ENCODE measurements around the gene AFAP1. TPM values are rescaled to one million over a fixed set of nuclear protein-coding genes. Genes with fewer than 3 reads are reported as not detected.

The AFAP1 gene
- polyA plus RNA-seq, 2 donors = 2.0 to 4.0 TPM

DNA sequence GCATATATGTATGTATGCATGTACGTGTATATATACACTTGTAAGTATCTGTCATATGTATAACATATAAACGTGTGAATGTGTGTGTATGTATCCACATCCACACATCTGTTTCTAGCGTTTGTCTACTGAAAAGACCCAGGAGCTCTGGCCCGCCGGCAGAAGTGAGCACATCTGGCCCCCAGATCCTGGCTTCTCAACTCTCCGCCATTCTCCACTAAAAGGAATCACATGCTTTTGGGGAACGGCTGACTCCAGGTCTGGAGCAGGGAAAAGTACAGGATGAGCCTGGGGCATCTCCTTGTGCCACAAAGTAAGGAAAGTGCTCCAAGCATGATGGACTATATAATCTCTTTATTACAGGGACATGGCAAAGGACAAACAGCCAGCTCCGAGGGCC, 143.7 kb downstream of the AFAP1 start:
- Histone ChIP-seq H3K9me3 (ENCODE audit: control insufficient read depth in 2 of 2, insufficient read depth in 1 of 2, low read depth in 1 of 2, low read length in 1 of 2) (no peaks in the 10 kb centered on the region), H3K36me3 (ENCODE audit: control insufficient read depth in 2 of 2, insufficient read depth in 2 of 2, low read length in 1 of 2) (peaks cover 3 to 10% of the 10 kb centered on the region in 2 donors), H3K27me3 (ENCODE audit: control insufficient read depth in 1 of 2, insufficient read depth in 2 of 2, low read length in 2 of 2) (no peaks in the 10 kb centered on the region), H3K4me3 (ENCODE audit: low read depth in 1 of 2, low read length in 2 of 2) (no peak overlapping the region), H3K27ac (ENCODE audit: low read depth in 2 of 2, low read length in 1 of 2) (no peak overlapping the region), H3K4me1 (ENCODE audit: control insufficient read depth in 2 of 2, insufficient read depth in 2 of 2, low read length in 1 of 2) (no peaks in the 10 kb centered on the region)
- WGBS, 2 donors = 86 to 87% methylated on average over 8 of the region's 8 CpGs

DNA sequence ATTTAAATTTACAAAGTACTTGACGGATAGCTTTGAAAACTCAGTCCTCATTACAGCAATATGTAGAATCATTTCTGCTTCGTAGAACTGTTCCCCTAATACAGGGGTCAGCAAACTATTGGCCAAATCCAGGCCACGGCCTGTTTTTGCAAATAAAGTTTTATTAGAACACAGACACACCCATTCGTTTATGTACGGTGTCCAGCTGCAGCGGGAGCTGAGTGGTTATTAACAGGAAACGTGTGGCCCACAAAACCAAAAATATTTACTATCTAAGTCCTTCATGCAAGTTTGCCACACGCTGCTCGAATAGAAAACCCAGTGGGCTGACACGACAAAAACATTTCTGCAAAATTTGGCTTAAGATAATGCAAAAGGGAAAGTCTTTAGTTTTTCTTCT, 146.5 kb downstream of the AFAP1 start:
- Histone ChIP-seq H3K27me3 (ENCODE audit: control insufficient read depth in 1 of 2, insufficient read depth in 2 of 2, low read length in 2 of 2) (no peaks in the 10 kb centered on the region), H3K9me3 (ENCODE audit: control insufficient read depth in 2 of 2, insufficient read depth in 1 of 2, low read depth in 1 of 2, low read length in 1 of 2) (no peaks in the 10 kb centered on the region), H3K36me3 (ENCODE audit: control insufficient read depth in 2 of 2, insufficient read depth in 2 of 2, low read length in 1 of 2) (peaks cover 0 to 2% of the 10 kb centered on the region in 2 donors), H3K27ac (ENCODE audit: low read depth in 2 of 2, low read length in 1 of 2) (no peak overlapping the region), H3K4me3 (ENCODE audit: low read depth in 1 of 2, low read length in 2 of 2) (no peak overlapping the region), H3K4me1 (ENCODE audit: control insufficient read depth in 2 of 2, insufficient read depth in 2 of 2, low read length in 1 of 2) (no peaks in the 10 kb centered on the region)
- WGBS, 2 donors = 81 to 85% methylated on average over 10 of the region's 10 CpGs

- no peaks in the 10 kb centered on the region for H3K27me3 ChIP-seq (ENCODE audit: control insufficient read depth in 1 of 2, insufficient read depth in 2 of 2, low read length in 2 of 2)
- H3K4me1 ChIP-seq (ENCODE audit: control insufficient read depth in 2 of 2, insufficient read depth in 2 of 2, low read length in 1 of 2) = no peaks in the 10 kb centered on the region
- peaks cover 0 to 2% of the 10 kb centered on the region in 2 donors for H3K36me3 ChIP-seq (ENCODE audit: control insufficient read depth in 2 of 2, insufficient read depth in 2 of 2, low read length in 1 of 2)
- no peaks in the 10 kb centered on the region for H3K9me3 ChIP-seq (ENCODE audit: control insufficient read depth in 2 of 2, insufficient read depth in 1 of 2, low read depth in 1 of 2, low read length in 1 of 2)
- no peak overlapping the region for H3K27ac ChIP-seq (ENCODE audit: low read depth in 2 of 2, low read length in 1 of 2)
- H3K4me3 ChIP-seq (ENCODE audit: low read depth in 1 of 2, low read length in 2 of 2) = no peak overlapping the region
- 76 to 84% methylated on average over 8 of the region's 8 CpGs for WGBS, 2 donors
Measured at GRCh38 chr4:7792616-7793015, 147.0 kb downstream of the AFAP1 start.

DNA sequence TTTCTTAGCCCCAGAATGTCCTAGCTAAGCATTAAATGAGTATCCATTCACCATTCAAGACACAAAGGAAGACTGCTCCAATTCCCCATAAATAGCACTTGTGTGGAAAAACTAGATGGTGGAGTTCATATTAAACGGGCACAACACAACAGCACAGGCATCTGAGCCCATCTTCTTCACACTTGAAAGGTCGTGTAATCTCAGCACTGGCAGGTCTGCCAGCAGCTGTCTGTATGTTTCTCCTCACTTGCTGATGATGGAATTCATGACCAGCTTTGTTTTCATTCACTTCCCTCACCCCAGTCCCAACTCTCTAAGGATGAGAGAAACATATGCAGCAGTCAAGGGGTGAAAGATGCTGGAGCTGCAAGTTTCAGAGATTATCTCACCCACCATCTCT, 148.7 kb downstream of the AFAP1 start:
- Histone ChIP-seq H3K4me1 (ENCODE audit: control insufficient read depth in 2 of 2, insufficient read depth in 2 of 2, low read length in 1 of 2) (no peaks in the 10 kb centered on the region), H3K27me3 (ENCODE audit: control insufficient read depth in 1 of 2, insufficient read depth in 2 of 2, low read length in 2 of 2) (no peaks in the 10 kb centered on the region), H3K36me3 (ENCODE audit: control insufficient read depth in 2 of 2, insufficient read depth in 2 of 2, low read length in 1 of 2) (peaks cover 0 to 2% of the 10 kb centered on the region in 2 donors), H3K27ac (ENCODE audit: low read depth in 2 of 2, low read length in 1 of 2) (no peak overlapping the region), H3K9me3 (ENCODE audit: control insufficient read depth in 2 of 2, insufficient read depth in 1 of 2, low read depth in 1 of 2, low read length in 1 of 2) (no peaks in the 10 kb centered on the region), H3K4me3 (ENCODE audit: low read depth in 1 of 2, low read length in 2 of 2) (no peak overlapping the region)
- 63 to 66% methylated on average over 2 of the region's 2 CpGs for WGBS, 2 donors

DNA sequence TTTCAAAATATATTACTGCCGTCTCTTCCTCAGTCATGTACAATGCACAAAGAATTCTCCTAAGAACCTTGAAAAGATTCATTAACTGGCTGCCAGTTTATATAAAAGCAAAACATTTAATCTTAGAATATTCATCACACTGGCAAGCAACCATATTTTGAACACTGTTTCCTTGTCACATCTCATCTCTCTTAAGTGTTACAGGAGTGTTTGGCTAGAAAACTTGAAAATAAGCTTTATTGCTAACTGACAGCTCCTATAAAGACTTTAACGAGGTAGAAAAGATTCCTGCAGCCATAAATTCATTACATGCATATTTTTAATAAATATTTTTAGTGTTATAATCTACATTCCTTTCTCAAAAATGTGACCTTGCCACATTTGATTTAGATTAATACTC, 149.6 kb downstream of the AFAP1 start:
- no peaks in the 10 kb centered on the region for H3K4me1 ChIP-seq (ENCODE audit: control insufficient read depth in 2 of 2, insufficient read depth in 2 of 2, low read length in 1 of 2)
- H3K27me3 ChIP-seq (ENCODE audit: control insufficient read depth in 1 of 2, insufficient read depth in 2 of 2, low read length in 2 of 2) = no peaks in the 10 kb centered on the region
- no peak overlapping the region for H3K4me3 ChIP-seq (ENCODE audit: low read depth in 1 of 2, low read length in 2 of 2)
- peaks cover 0 to 2% of the 10 kb centered on the region in 2 donors for H3K36me3 ChIP-seq (ENCODE audit: control insufficient read depth in 2 of 2, insufficient read depth in 2 of 2, low read length in 1 of 2)
- no peaks in the 10 kb centered on the region for H3K9me3 ChIP-seq (ENCODE audit: control insufficient read depth in 2 of 2, insufficient read depth in 1 of 2, low read depth in 1 of 2, low read length in 1 of 2)
- H3K27ac ChIP-seq (ENCODE audit: low read depth in 2 of 2, low read length in 1 of 2) = no peak overlapping the region
- 68 to 72% methylated on average over 2 of the region's 2 CpGs for WGBS, 2 donors

DNA sequence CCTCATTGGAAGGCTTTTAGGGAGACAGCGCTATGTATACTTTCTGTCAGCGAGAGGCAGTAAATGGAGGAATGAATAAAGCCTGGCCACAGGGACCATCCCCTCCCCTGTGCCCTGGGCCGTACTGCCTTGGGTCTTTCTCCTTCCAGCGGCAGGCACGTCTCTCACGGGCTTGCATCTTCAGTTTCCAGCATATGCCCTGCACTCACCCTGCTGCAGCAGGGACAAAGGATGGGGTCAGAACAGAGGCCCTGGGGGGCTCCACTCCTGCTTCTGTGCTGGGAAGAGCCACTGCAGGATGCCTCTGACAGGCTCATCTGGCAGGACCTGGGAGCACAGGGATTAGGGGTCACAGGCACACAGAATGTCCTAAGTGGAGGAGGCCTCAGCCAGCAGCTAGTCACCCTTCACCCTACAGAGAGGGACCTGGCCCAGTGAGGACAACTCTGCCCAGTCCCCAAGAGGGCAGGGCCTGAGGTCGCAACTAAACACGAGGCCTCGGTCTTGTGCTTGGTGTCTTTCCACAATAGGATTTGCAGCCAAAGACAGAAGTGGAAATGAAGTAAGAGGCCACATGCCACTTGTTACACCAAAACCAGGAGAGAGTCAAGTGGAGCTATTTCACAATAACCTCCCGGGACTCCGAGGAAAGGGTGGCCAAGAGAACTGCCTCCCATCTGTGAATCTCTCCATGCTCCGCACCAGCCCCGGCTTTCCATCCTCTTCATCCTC, 150.8 kb downstream of the AFAP1 start:
- Histone ChIP-seq H3K4me1 (ENCODE audit: control insufficient read depth in 2 of 2, insufficient read depth in 2 of 2, low read length in 1 of 2) (no peaks in the 10 kb centered on the region), H3K36me3 (ENCODE audit: control insufficient read depth in 2 of 2, insufficient read depth in 2 of 2, low read length in 1 of 2) (peaks cover 0 to 2% of the 10 kb centered on the region in 2 donors), H3K9me3 (ENCODE audit: control insufficient read depth in 2 of 2, insufficient read depth in 1 of 2, low read depth in 1 of 2, low read length in 1 of 2) (no peaks in the 10 kb centered on the region), H3K27me3 (ENCODE audit: control insufficient read depth in 1 of 2, insufficient read depth in 2 of 2, low read length in 2 of 2) (no peaks in the 10 kb centered on the region), H3K27ac (ENCODE audit: low read depth in 2 of 2, low read length in 1 of 2) (peak overlapping the region in 1 of 2 donors; percentile 27), H3K4me3 (ENCODE audit: low read depth in 1 of 2, low read length in 2 of 2) (no peak overlapping the region)
- 86 to 89% methylated on average over 12 to 13 of the region's 13 CpGs for WGBS, 2 donors

- 95% methylated on average over 17 of the region's 17 CpGs for WGBS, 2 donors
Measured at GRCh38 chr4:7788193-7788592, 151.5 kb downstream of the AFAP1 start.

GRCh38 chr4:7787681-7788141, 151.9 kb downstream of the AFAP1 start:
- Histone ChIP-seq H3K27me3 (ENCODE audit: control insufficient read depth in 1 of 2, insufficient read depth in 2 of 2, low read length in 2 of 2) (no peaks in the 10 kb centered on the region), H3K9me3 (ENCODE audit: control insufficient read depth in 2 of 2, insufficient read depth in 1 of 2, low read depth in 1 of 2, low read length in 1 of 2) (no peaks in the 10 kb centered on the region), H3K4me1 (ENCODE audit: control insufficient read depth in 2 of 2, insufficient read depth in 2 of 2, low read length in 1 of 2) (no peaks in the 10 kb centered on the region), H3K27ac (ENCODE audit: low read depth in 2 of 2, low read length in 1 of 2) (no peak overlapping the region), H3K4me3 (ENCODE audit: low read depth in 1 of 2, low read length in 2 of 2) (no peak overlapping the region), H3K36me3 (ENCODE audit: control insufficient read depth in 2 of 2, insufficient read depth in 2 of 2, low read length in 1 of 2) (peaks cover 0 to 2% of the 10 kb centered on the region in 2 donors)
- WGBS, 2 donors = 93 to 94% methylated on average over 29 to 30 of the region's 30 CpGs

More at GRCh38 chr4:7788193-7788592, 151.5 kb downstream of the AFAP1 start:
- Histone ChIP-seq H3K27ac (ENCODE audit: low read depth in 2 of 2, low read length in 1 of 2) (no peak overlapping the region), H3K9me3 (ENCODE audit: control insufficient read depth in 2 of 2, insufficient read depth in 1 of 2, low read depth in 1 of 2, low read length in 1 of 2) (no peaks in the 10 kb centered on the region), H3K4me3 (ENCODE audit: low read depth in 1 of 2, low read length in 2 of 2) (no peak overlapping the region), H3K4me1 (ENCODE audit: control insufficient read depth in 2 of 2, insufficient read depth in 2 of 2, low read length in 1 of 2) (no peaks in the 10 kb centered on the region), H3K27me3 (ENCODE audit: control insufficient read depth in 1 of 2, insufficient read depth in 2 of 2, low read length in 2 of 2) (no peaks in the 10 kb centered on the region), H3K36me3 (ENCODE audit: control insufficient read depth in 2 of 2, insufficient read depth in 2 of 2, low read length in 1 of 2) (peaks cover 0 to 2% of the 10 kb centered on the region in 2 donors)

DNA sequence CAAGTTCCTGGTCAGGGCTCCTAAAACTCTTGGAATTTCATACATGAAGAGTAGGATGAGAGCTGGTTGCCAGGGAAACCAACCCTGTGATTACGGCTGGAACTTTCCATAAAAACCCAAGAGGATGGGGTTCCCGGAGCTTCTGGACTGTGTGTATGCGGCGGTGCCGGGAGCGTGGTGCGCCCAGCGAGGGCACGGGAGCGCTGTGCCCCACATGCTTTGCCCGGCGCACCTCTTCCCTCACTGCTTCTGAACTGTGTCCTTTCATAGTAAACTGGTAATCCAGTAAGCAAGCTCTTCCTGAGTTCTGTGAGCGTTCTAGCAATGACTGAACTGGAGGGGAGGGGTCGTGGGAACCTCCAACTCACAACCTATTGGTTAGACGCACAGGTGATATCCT, 152.6 kb downstream of the AFAP1 start:
- no peak overlapping the region for H3K27ac ChIP-seq (ENCODE audit: low read depth in 2 of 2, low read length in 1 of 2)
- H3K27me3 ChIP-seq (ENCODE audit: control insufficient read depth in 1 of 2, insufficient read depth in 2 of 2, low read length in 2 of 2) = no peaks in the 10 kb centered on the region
- WGBS, 2 donors = 92 to 95% methylated on average over 15 of the region's 15 CpGs
- no peak overlapping the region for H3K4me3 ChIP-seq (ENCODE audit: low read depth in 1 of 2, low read length in 2 of 2)
- peaks cover 0 to 2% of the 10 kb centered on the region in 2 donors for H3K36me3 ChIP-seq (ENCODE audit: control insufficient read depth in 2 of 2, insufficient read depth in 2 of 2, low read length in 1 of 2)
- peaks cover 0 to 1% of the 10 kb centered on the region in 2 donors for H3K4me1 ChIP-seq (ENCODE audit: control insufficient read depth in 2 of 2, insufficient read depth in 2 of 2, low read length in 1 of 2)
- no peaks in the 10 kb centered on the region for H3K9me3 ChIP-seq (ENCODE audit: control insufficient read depth in 2 of 2, insufficient read depth in 1 of 2, low read depth in 1 of 2, low read length in 1 of 2)

- Histone ChIP-seq H3K36me3 (ENCODE audit: control insufficient read depth in 2 of 2, insufficient read depth in 2 of 2, low read length in 1 of 2) (peaks cover 0 to 2% of the 10 kb centered on the region in 2 donors), H3K4me1 (ENCODE audit: control insufficient read depth in 2 of 2, insufficient read depth in 2 of 2, low read length in 1 of 2) (peaks cover 0 to 2% of the 10 kb centered on the region in 2 donors), H3K4me3 (ENCODE audit: low read depth in 1 of 2, low read length in 2 of 2) (no peak overlapping the region), H3K9me3 (ENCODE audit: control insufficient read depth in 2 of 2, insufficient read depth in 1 of 2, low read depth in 1 of 2, low read length in 1 of 2) (no peaks in the 10 kb centered on the region), H3K27ac (ENCODE audit: low read depth in 2 of 2, low read length in 1 of 2) (no peak overlapping the region), H3K27me3 (ENCODE audit: control insufficient read depth in 1 of 2, insufficient read depth in 2 of 2, low read length in 2 of 2) (no peaks in the 10 kb centered on the region)
- 88 to 90% methylated on average over 10 of the region's 10 CpGs for WGBS, 2 donors
Measured at GRCh38 chr4:7786517-7786916, 153.1 kb downstream of the AFAP1 start.
